ENCODE data around the gene CD1B.
"Not testable (repeated sequence)": the region's sequence is repeated elsewhere in the genome, so short reads cannot be mapped to it uniquely, and the experiment has no call there.

CD1B gene

DNA sequence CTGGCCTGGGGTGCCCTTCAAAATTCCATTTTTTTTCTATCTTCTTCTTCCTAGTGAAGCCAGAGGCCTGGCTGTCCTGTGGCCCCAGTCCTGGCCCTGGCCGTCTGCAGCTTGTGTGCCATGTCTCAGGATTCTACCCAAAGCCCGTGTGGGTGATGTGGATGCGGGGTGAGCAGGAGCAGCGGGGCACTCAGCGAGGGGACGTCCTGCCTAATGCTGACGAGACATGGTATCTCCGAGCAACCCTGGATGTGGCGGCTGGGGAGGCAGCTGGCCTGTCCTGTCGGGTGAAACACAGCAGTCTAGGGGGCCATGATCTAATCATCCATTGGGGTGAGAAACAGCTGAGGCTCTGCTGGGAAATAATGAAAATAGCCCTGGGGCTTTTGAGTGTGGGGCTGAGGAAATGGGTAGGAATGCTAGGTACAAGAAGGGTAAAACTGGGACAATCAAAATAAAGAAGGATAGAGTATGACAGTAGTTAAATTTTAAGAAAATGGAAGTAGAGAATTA is 24.5 kb upstream of the CD1B start:
- Histone ChIP-seq H3K9ac (ENCODE audit: insufficient read length) (no peak overlapping the region), H3K27ac (no peak overlapping the region), H3K9me3 (ENCODE audit: low read depth, low read length) (no peaks in the 10 kb centered on the region), H3K36me3 (ENCODE audit: insufficient read depth, low read length) (no peaks in the 10 kb centered on the region), H3K4me3 (no peak overlapping the region)
- TF ChIP-seq FOXP2 (optimal IDR thresholded peaks at IDR 0.05; ENCODE audit: control extremely low read depth, extremely low read length, insufficient read depth) (no peak), EZH2 (IDR thresholded peaks at IDR 0.05) (no peak), POLR2AphosphoS5 (IDR thresholded peaks at IDR 0.05; ENCODE audit: borderline replicate concordance, low read depth, low read length) (no peak)
- no peak for DNase-seq (ENCODE audit: low read depth, low spot score)

DNA sequence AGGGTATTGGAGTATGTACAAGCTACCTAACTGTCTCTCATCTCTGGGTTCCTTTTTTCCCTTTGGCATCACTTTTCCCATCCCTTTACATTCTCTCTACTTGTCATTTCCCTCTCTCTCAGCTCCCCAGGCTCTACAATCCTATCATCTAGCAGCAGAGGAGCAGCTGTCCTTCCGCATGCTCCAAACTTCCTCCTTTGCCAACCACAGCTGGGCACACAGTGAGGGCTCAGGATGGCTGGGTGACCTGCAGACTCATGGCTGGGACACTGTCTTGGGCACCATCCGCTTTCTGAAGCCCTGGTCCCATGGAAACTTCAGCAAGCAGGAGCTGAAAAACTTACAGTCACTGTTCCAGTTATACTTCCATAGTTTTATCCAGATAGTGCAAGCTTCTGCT is 22.9 kb upstream of the CD1B start:
- no peaks in the 10 kb centered on the region for H3K9me3 ChIP-seq (ENCODE audit: low read depth, low read length)
- TF ChIP-seq EZH2 (IDR thresholded peaks at IDR 0.05) = no peak
- no peak for TF ChIP-seq POLR2AphosphoS5 (IDR thresholded peaks at IDR 0.05; ENCODE audit: borderline replicate concordance, low read depth, low read length)
- no peak for TF ChIP-seq FOXP2 (optimal IDR thresholded peaks at IDR 0.05; ENCODE audit: control extremely low read depth, extremely low read length, insufficient read depth)
- H3K9ac ChIP-seq (ENCODE audit: insufficient read length) = no peak overlapping the region
- H3K27ac ChIP-seq = no peak overlapping the region
- H3K4me3 ChIP-seq = no peak overlapping the region
- no peak for DNase-seq (ENCODE audit: low read depth, low spot score)
- no peaks in the 10 kb centered on the region for H3K36me3 ChIP-seq (ENCODE audit: insufficient read depth, low read length)

DNA sequence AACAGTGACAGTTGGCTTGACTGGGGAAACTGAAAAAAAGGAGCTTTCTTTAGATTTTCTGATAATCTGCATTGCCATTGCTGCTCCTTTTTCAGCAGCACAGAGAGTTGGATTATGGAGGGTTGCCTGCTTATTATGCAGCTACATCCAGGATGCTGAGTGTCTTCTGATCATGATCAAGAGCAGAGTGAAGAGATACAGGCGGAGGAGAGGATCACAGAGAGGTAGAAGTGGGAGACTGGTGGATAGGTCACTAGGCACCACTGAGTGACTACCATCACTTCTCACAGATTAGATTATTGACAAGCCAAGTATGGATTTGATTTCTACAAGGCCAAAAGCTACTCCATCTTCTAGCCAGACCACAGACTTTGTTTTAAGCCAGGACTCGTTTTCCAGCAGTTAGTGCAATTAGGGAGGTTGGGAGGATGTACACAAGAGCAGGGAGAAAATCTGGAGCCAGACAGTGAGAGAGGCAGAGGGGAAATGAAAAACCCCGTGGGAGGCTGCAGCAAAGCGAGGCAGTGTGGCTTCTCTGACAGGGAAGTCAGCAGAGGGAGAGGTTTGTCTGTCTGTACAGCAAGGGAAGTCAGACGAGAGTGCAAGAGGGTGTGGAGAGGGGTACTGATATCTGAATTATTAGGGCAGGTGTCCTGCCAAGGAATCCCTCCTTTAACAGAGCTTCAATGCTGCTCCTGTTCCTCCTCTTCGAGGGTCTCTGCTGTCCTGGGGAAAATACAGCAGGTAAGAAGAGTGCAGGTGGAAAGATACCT is 22.2 kb upstream of the CD1B start, which contains the start of gene CD1E:
CD1E (plus strand) TSS at position 592 of the 773 bp plus-strand sequence; CDS start at position 687, 95 bp downstream.
- Histone ChIP-seq H3K9ac (ENCODE audit: insufficient read length) (no peak within 1 kb of the TSS), H3K4me3 (no peak within 1 kb of the TSS), H3K27ac (no peak within 1 kb of the TSS), H3K9me3 (ENCODE audit: low read depth, low read length) (no peaks in the 10 kb centered on the region), H3K36me3 (ENCODE audit: insufficient read depth, low read length) (no peaks in the 10 kb centered on the region)
- DNase-seq (ENCODE audit: low read depth, low spot score) = no peak
- TF ChIP-seq FOXP2 (optimal IDR thresholded peaks at IDR 0.05; ENCODE audit: control extremely low read depth, extremely low read length, insufficient read depth) = no peak
- no peak for TF ChIP-seq EZH2 (IDR thresholded peaks at IDR 0.05)
- no peak for TF ChIP-seq POLR2AphosphoS5 (IDR thresholded peaks at IDR 0.05; ENCODE audit: borderline replicate concordance, low read depth, low read length)

DNA sequence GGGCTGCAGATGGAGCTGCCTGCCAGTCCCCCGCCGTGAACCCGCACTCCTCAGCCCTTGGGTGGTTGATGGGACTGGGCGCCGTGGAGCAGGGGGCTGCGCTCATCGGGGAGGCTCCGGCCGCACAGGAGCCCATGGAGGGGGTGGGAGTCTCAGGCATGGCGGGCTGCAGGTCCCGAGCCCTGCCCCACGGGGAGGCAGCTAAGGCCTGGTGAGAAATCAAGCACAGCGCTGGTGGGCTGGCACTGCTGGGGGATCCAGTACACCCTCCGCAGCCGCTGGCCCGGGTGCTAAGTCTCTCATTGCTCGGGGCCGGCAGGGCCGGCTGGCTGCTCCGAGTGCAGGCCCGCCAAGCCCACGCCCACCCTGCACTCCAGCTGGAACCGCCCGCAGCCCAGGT is 17.6 kb upstream of the CD1B start:
- not testable (repeated sequence) for DNase-seq (ENCODE audit: low read depth, low spot score); H3K27ac ChIP-seq; H3K9ac ChIP-seq (ENCODE audit: insufficient read length); H3K36me3 ChIP-seq (ENCODE audit: insufficient read depth, low read length); H3K4me3 ChIP-seq; H3K9me3 ChIP-seq (ENCODE audit: low read depth, low read length)

DNA sequence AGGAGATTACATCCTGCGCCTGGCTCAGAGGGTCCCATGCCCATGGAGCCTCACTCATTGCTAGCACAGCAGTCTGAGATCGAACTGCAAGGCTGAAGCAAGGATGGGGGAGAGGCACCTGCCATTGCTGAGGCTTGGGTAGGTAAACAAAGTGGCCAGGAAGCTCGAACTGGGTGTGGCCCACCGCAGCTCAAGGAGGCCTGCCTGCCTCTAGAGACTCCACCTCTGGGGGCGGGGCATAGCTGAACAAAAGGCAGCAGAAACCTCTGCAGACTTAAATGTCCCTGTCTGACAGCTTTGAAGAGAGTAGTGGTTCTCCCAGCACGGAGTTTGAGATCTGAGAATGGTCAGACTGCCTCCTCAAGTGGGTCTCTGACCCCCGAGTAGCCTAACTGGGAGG is 5.1 kb upstream of the CD1B start:
- not testable (repeated sequence) for H3K36me3 ChIP-seq (ENCODE audit: insufficient read depth, low read length); DNase-seq (ENCODE audit: low read depth, low spot score); H3K4me3 ChIP-seq; H3K9ac ChIP-seq (ENCODE audit: insufficient read length); H3K9me3 ChIP-seq (ENCODE audit: low read depth, low read length); H3K27ac ChIP-seq

DNA sequence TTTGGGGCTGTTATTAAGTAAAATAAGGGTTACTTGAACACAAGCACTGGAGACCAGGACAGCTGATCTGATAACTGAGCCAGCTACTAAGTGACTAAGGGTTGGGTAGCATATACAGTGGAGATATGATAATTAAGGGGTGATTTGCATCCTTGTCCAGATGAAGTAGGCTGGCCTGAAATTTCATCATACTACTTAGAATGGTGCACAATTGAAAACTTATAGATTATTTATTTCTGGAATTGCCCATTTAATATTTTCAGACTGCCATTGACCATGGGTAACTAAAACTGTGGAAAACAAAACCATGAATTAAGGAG is 3.8 kb upstream of the CD1B start:
- Histone ChIP-seq H3K27ac (no peak overlapping the region), H3K4me3 (no peak overlapping the region), H3K36me3 (ENCODE audit: insufficient read depth, low read length) (no peaks in the 10 kb centered on the region), H3K9me3 (ENCODE audit: low read depth, low read length) (no peaks in the 10 kb centered on the region), H3K9ac (ENCODE audit: insufficient read length) (no peak overlapping the region)
- TF ChIP-seq EZH2 (IDR thresholded peaks at IDR 0.05) (no peak), POLR2AphosphoS5 (IDR thresholded peaks at IDR 0.05; ENCODE audit: borderline replicate concordance, low read depth, low read length) (no peak), FOXP2 (optimal IDR thresholded peaks at IDR 0.05; ENCODE audit: control extremely low read depth, extremely low read length, insufficient read depth) (no peak)
- DNase-seq (ENCODE audit: low read depth, low spot score) = no peak

DNA sequence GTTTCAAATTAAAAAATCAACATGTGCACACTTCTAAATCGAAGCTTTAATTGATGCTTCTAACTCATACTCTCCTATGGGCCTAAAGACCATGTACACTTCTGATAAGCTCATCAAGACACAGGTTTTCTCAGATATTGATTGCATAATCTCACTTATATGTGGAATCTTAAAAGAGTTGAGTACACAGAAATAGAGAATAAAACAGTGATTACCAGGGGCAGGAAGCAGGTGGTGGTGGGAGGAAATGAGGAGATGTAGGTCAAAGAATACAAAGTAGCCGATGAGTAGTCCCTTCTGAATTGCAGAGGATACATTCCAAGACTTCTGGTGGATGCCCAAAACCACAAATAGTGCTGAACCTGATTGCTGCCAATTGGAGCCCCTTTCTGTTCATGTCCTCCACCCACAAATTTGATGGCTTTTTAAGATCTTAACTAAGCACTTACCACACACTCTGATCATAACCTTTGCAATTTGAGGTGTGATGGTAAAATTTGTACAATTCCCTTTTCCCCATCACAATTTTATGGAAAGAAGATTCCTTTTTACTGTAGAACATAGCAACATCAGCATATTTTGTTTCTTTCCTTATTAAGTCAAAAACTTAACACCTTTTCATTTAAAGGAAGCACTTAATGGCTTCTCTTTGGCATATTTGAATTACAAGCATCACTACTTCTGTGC is 3.3 kb upstream of the CD1B start:
- Histone ChIP-seq H3K4me3 (no peak overlapping the region), H3K9me3 (ENCODE audit: low read depth, low read length) (no peaks in the 10 kb centered on the region), H3K27ac (no peak overlapping the region), H3K9ac (ENCODE audit: insufficient read length) (no peak overlapping the region), H3K36me3 (ENCODE audit: insufficient read depth, low read length) (no peaks in the 10 kb centered on the region)
- no peak for DNase-seq (ENCODE audit: low read depth, low spot score)
- TF ChIP-seq FOXP2 (optimal IDR thresholded peaks at IDR 0.05; ENCODE audit: control extremely low read depth, extremely low read length, insufficient read depth) = no peak
- TF ChIP-seq EZH2 (IDR thresholded peaks at IDR 0.05) = no peak
- no peak for TF ChIP-seq POLR2AphosphoS5 (IDR thresholded peaks at IDR 0.05; ENCODE audit: borderline replicate concordance, low read depth, low read length)

DNA sequence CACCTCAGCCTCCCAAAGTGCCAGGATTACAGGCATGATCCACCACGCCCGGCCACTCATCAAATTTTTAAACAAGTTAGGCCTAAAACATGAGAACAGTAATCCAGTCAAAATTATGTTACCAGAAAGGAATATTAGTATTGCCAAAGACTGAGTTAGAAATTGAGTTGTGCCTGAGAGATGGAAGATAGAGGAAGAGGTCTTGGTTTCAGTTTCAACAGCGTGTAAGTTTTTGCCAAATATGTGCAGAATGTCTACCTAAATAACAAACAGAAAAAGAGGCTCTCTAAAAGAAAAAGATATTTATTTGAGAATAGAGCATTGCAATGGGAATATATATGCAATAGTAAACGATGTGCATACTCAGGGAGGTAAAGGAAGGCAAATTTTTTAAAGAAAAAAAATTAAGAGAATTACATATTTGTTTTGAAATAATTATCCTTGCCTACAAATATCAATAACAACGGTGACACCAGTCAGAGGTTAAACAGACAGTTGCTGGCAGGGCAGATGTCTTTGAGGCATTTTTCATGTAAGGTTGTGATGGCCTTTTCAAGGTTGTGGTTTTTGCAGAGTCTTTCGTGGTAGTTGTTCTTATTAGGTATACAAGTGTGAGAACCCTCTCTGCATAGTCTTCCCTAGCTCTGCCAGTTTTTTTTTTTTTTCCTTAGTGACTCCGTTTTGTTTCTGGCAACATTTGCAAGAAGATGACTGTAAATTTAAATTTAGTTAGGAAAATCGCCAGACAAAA is 2.2 kb upstream of the CD1B start:
- H3K9ac ChIP-seq (ENCODE audit: insufficient read length) = no peak overlapping the region
- no peak overlapping the region for H3K27ac ChIP-seq
- no peak for DNase-seq (ENCODE audit: low read depth, low spot score)
- H3K4me3 ChIP-seq = no peak overlapping the region
- TF ChIP-seq EZH2 (IDR thresholded peaks at IDR 0.05) = no peak
- TF ChIP-seq FOXP2 (optimal IDR thresholded peaks at IDR 0.05; ENCODE audit: control extremely low read depth, extremely low read length, insufficient read depth) = no peak
- TF ChIP-seq POLR2AphosphoS5 (IDR thresholded peaks at IDR 0.05; ENCODE audit: borderline replicate concordance, low read depth, low read length) = no peak
- H3K36me3 ChIP-seq (ENCODE audit: insufficient read depth, low read length) = no peaks in the 10 kb centered on the region
- H3K9me3 ChIP-seq (ENCODE audit: low read depth, low read length) = no peaks in the 10 kb centered on the region

Data from SK-N-MC (cell line).